ENCODE data around the gene HTR6.

The HTR6 gene

GRCh38 chr1:19704247-19705113 lies 39.8 kb downstream of the HTR6 start:
- ChIA-PET POLR2A (interaction anchor here (1.0 to 1.5 kb wide), 3 partner anchors 10 to 42 kb away, joined by 4 to 6 read pairs (median 5); no protein-coding TSS in a partner anchor), CTCF (interaction anchor here (0.6 to 4.1 kb wide), 10 partner anchors 9 to 212 kb away, joined by 3 to 53 read pairs (median 4); no protein-coding TSS in a partner anchor)
- TF ChIP-seq HDGF (IDR thresholded peaks at IDR 0.05; ENCODE audit: borderline replicate concordance) (no peak), SP1 (IDR thresholded peaks at IDR 0.05) (no peak), ZNF384 (IDR thresholded peaks at IDR 0.05) (no peak), NFRKB (IDR thresholded peaks at IDR 0.05) (no peak)
- peak; percentile 90 for DNase-seq (ENCODE audit: extremely low spot score)

DNA sequence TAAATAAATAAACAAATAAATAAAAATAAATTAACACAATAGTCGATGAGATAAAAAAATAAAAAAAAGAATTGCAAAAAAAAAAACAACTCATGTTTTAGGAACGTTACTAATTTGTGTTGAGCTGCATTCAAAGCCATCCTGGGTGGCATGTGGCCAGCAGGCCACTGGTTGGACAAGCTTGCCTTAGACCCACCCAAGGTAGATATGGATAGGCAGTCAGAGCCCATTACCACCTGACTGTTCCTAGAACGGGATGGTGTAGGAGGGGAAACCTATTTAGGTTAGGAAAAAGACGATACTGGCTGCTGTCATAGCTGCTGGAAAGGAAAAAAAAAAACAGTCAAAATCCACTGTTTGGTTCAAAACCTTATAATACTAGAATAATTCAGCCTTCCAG lies 40.8 kb downstream of the HTR6 start:
- DNase-seq (ENCODE audit: extremely low spot score), result no peak
- POLR2A ChIA-PET, result interaction anchor here (1.5 kb wide), 1 partner anchor 43 kb away, joined by 6 read pairs; no protein-coding TSS in a partner anchor
- TF ChIP-seq SP1 (IDR thresholded peaks at IDR 0.05) (no peak), FOXK2 (IDR thresholded peaks at IDR 0.05) (no peak), LEF1 (IDR thresholded peaks at IDR 0.05; ENCODE audit: borderline replicate concordance) (no peak), CTBP1 (IDR thresholded peaks at IDR 0.05; ENCODE audit: borderline replicate concordance) (no peak), L3MBTL2 (conservative IDR thresholded peaks at IDR 0.05) (no peak), BHLHE40 (IDR thresholded peaks at IDR 0.05; ENCODE audit: borderline replicate concordance) (no peak), FOXM1 (IDR thresholded peaks at IDR 0.05; ENCODE audit: borderline replicate concordance) (no peak), ELF4 (IDR thresholded peaks at IDR 0.05) (no peak), FOXA1 (IDR thresholded peaks at IDR 0.05) (no peak), NFRKB (IDR thresholded peaks at IDR 0.05) (no peak), SUZ12 (IDR thresholded peaks at IDR 0.05) (no peak), ZNF384 (IDR thresholded peaks at IDR 0.05) (no peak), ARNT (IDR thresholded peaks at IDR 0.05) (no peak), TARDBP (IDR thresholded peaks at IDR 0.05) (no peak), HDGF (IDR thresholded peaks at IDR 0.05; ENCODE audit: borderline replicate concordance) (no peak)
- TF ChIP-seq, protein P1, sequence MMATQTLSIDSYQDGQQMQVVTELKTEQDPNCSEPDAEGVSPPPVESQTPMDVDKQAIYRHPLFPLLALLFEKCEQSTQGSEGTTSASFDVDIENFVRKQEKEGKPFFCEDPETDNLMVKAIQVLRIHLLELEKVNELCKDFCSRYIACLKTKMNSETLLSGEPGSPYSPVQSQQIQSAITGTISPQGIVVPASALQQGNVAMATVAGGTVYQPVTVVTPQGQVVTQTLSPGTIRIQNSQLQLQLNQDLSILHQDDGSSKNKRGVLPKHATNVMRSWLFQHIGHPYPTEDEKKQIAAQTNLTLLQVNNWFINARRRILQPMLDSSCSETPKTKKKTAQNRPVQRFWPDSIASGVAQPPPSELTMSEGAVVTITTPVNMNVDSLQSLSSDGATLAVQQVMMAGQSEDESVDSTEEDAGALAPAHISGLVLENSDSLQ (IDR thresholded peaks at IDR 0.05), result no peak
- CTCF ChIA-PET, result interaction anchor here (0.6 to 4.1 kb wide), 6 partner anchors 10 to 147 kb away, joined by 3 to 53 read pairs (median 5); no protein-coding TSS in a partner anchor

DNA sequence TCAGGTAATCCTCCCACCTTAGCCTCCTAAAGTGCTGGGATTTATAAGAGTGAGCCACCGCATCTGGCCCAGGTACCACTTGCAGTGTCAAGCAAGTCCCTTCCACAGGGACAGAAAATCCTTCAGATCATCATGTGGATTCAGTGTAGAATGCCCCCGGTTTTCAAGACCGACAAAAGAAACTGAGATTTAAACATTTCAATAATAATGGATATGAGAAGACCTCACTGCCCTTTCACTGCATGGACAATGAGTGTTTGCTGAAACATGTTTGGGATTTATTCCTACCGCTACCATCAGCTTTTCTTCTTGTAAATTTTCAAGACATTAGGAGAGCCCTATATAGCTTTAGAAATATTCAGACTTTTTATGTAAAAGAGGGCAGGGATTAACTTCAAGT lies 41.5 kb downstream of the HTR6 start:
- no peak for TF ChIP-seq CTBP1 (IDR thresholded peaks at IDR 0.05; ENCODE audit: borderline replicate concordance)
- no peak for TF ChIP-seq NFRKB (IDR thresholded peaks at IDR 0.05)
- no peak for TF ChIP-seq L3MBTL2 (conservative IDR thresholded peaks at IDR 0.05)
- TF ChIP-seq FOXA1 (IDR thresholded peaks at IDR 0.05), result no peak
- TF ChIP-seq LEF1 (IDR thresholded peaks at IDR 0.05; ENCODE audit: borderline replicate concordance), result no peak
- TF ChIP-seq, protein P1 (IDR thresholded peaks at IDR 0.05), result no peak
- TF ChIP-seq ARNT (IDR thresholded peaks at IDR 0.05), result no peak
- no peak for TF ChIP-seq BHLHE40 (IDR thresholded peaks at IDR 0.05; ENCODE audit: borderline replicate concordance)
- no peak for TF ChIP-seq FOXK2 (IDR thresholded peaks at IDR 0.05)
- no peak for TF ChIP-seq FOXM1 (IDR thresholded peaks at IDR 0.05; ENCODE audit: borderline replicate concordance)
- no peak for TF ChIP-seq SP1 (IDR thresholded peaks at IDR 0.05)
- CTCF ChIA-PET, result interaction anchor here (1.5 to 4.1 kb wide), 2 partner anchors 9 to 45 kb away, joined by 7 to 53 read pairs; no protein-coding TSS in a partner anchor
- POLR2A ChIA-PET, result interaction anchor here (1.0 kb wide), 1 partner anchor 9 kb away, joined by 4 read pairs; no protein-coding TSS in a partner anchor
- no peak for DNase-seq (ENCODE audit: extremely low spot score)

- POLR2A ChIA-PET, result no interaction called here
- CTCF ChIA-PET, result no interaction called here
- DNase-seq (ENCODE audit: extremely low spot score), result no peak
- TF ChIP-seq, protein P1 (IDR thresholded peaks at IDR 0.05), result no peak
- TF ChIP-seq HDGF (IDR thresholded peaks at IDR 0.05; ENCODE audit: borderline replicate concordance) (no peak), ARNT (IDR thresholded peaks at IDR 0.05) (no peak), ELF4 (IDR thresholded peaks at IDR 0.05) (no peak), LEF1 (IDR thresholded peaks at IDR 0.05; ENCODE audit: borderline replicate concordance) (no peak), SP1 (IDR thresholded peaks at IDR 0.05) (no peak), TARDBP (IDR thresholded peaks at IDR 0.05) (no peak), FOXM1 (IDR thresholded peaks at IDR 0.05; ENCODE audit: borderline replicate concordance) (no peak), CTBP1 (IDR thresholded peaks at IDR 0.05; ENCODE audit: borderline replicate concordance) (no peak), SUZ12 (IDR thresholded peaks at IDR 0.05) (no peak), FOXA1 (IDR thresholded peaks at IDR 0.05) (no peak), NFRKB (IDR thresholded peaks at IDR 0.05) (no peak), BHLHE40 (IDR thresholded peaks at IDR 0.05; ENCODE audit: borderline replicate concordance) (no peak), FOXK2 (IDR thresholded peaks at IDR 0.05) (no peak), L3MBTL2 (conservative IDR thresholded peaks at IDR 0.05) (no peak)
These were observed 44.0 kb downstream of the HTR6 start for GRCh38 chr1:19708567-19709110.

- CTCF ChIA-PET, result no interaction called here
- DNase-seq (ENCODE audit: extremely low spot score), result no peak
- POLR2A ChIA-PET, result no interaction called here
- TF ChIP-seq FOXM1 (IDR thresholded peaks at IDR 0.05; ENCODE audit: borderline replicate concordance) (no peak), ZNF384 (IDR thresholded peaks at IDR 0.05) (no peak), SP1 (IDR thresholded peaks at IDR 0.05) (no peak), LEF1 (IDR thresholded peaks at IDR 0.05; ENCODE audit: borderline replicate concordance) (no peak), TARDBP (IDR thresholded peaks at IDR 0.05) (no peak), CTBP1 (IDR thresholded peaks at IDR 0.05; ENCODE audit: borderline replicate concordance) (no peak), NFRKB (IDR thresholded peaks at IDR 0.05) (no peak)
- TF ChIP-seq, protein P1 (IDR thresholded peaks at IDR 0.05), result no peak
These were observed 44.7 kb downstream of the HTR6 start for GRCh38 chr1:19709260-19709793.
